Stimulated activated CD4-positive, alpha-beta T cell treated with anti-CD3 and anti-CD28 coated beads, TNF-alpha, amount 100 ng/mL, for 1 hour (primary cell): ENCODE results near the gene HOXD8.

Source experiments
- DNase-seq, 3 donors: peaks; one replicate each; pipeline ENCODE4 v3.0.0-alpha.2; 2020; ENCODE audit warnings: low read depth in 3 of 3, low spot score in 1 of 3

HOXD8 gene

DNA sequence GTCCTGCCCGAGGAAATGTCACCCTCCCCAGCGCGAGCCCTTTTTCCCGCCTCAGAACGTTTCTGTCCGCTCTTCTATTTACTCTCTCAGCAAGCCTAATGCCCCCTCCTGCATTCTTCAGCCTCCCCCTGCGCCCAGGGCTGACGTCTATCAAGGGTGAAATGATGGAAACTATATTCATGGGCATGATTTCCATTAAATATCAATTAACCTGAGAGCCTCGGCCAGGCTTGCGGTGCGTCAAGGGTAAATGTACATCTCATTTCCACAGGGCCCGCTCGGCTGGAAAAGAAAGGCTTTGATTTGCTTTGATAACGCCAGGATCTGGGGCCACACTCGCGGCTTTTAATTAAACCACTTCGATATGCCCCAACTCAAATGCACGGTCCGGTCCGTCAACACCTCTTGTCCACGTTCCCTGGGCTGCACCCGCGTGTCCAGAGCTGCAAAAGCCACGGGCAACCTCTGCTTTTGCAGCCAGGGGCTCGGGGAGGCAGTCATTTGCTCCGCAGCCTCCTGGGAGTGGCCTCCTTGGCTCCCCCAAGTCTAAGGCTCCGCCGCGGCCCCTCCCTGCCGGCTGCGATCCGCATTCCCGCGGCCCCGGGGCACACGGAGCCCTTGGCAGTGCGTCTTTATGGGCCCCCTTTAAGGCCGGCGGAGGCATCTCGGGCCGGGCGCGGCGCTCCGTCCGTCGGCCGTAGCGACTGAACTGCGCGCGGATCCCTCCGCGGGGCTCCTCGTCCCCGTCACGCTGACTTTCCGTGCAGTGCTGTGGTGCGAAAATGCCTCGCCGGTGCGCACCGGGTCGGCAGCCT, at the start of gene HOXD8:
TSS of gene HOXD8 (plus strand) at position 724 of the 815 bp plus-strand sequence. CDS start 662 bp downstream, outside the sequence.
- no peak for DNase-seq

DNA sequence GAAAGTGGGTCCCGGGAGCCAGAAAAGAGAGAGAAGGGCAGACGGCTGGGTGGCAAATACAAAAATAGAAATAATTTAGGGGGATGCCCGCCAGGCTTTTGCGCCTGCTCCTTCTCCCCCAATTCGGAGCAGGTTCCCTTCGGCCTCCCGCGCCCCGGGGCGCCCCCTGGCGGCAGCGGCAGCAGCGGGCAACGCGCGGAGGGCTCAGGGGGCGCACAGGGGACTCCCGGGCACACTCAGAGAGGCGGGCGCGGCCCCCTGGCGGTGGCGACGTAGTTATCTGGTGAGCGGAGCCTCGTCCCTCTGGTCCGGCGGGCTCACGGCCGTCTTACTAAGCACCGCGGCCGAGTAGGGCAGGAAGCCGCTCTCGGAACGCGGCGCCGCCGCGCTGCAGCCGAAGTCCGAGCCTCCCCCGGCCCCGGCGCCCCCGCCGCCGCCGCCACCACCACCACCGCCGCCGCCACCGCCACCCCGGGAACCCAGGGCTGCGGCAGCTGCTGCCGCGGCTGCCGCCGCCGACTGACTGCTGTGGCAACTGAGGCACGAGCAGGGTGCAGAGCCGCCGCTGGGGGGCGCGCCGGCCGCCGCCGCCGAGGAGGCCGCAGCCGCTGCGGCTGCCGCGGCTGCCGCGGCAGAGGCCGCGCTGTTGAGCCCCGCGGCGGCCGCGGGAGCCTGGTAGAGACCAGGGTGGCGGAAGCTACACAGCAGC, 49.5 kb upstream of the HOXD8 start:
- no peak for DNase-seq

DNA sequence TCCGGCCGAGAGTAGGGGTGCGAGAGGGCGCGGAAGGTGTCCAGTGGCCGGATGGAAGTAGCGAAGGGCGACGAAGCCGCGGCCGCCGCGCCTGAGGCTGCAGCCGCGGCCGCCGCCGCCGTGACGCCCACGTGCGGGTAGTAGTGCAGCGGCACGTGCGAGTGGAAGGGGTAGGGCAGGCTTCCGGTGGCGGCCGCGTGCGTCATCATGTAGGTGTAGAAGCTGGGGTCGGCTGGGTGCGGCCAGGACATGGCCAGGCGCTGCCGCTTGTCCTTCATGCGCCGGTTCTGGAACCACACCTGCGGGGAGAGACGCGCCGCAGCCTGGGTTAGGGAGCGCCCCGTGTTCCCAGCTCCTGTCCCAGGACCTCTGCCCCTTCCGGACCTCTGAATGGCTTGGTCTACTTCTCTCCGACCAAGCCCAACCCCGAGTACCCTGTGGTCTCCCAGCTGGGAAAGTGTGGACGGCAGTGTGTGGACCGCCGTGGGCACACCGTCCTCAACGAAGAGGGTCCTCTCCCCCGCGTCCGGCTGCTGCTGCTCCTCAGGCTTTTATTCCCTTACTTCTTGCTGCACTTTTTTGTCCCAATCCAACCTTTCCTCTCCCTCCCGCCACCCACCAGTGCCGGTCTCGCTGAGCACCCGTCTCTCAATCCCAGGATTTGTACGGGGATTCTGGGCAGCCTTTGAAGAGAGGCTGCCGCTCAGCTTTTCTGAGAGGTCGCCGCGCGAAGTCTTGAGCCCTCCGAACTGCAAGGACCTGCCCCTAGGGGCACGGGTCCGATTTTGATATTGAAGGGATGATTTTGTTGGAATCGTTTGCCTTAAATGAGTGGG, 48.7 kb upstream of the HOXD8 start:
- no peak for DNase-seq

DNA sequence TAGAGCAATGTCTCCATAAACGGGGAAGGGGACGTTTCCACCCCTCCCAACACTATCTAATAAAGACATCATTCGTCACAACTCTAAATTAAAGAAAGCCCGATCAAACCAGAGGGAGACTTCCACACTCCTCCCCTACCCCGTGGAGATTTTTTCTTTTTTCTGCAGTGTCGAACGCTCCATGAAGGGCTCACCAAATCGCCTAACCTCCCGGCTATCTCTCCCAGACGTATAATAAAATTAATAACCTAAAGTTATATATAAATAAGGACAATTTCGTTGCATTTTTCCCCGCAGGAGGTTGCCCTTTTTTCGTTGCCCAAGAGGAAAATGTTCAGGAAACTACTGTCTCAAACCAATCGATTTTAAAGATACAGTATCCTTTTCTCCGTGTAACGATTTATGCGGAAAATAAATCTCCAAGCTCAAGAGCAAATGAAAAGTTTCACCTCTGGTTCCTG, 48.1 kb upstream of the HOXD8 start:
- no peak for DNase-seq

DNA sequence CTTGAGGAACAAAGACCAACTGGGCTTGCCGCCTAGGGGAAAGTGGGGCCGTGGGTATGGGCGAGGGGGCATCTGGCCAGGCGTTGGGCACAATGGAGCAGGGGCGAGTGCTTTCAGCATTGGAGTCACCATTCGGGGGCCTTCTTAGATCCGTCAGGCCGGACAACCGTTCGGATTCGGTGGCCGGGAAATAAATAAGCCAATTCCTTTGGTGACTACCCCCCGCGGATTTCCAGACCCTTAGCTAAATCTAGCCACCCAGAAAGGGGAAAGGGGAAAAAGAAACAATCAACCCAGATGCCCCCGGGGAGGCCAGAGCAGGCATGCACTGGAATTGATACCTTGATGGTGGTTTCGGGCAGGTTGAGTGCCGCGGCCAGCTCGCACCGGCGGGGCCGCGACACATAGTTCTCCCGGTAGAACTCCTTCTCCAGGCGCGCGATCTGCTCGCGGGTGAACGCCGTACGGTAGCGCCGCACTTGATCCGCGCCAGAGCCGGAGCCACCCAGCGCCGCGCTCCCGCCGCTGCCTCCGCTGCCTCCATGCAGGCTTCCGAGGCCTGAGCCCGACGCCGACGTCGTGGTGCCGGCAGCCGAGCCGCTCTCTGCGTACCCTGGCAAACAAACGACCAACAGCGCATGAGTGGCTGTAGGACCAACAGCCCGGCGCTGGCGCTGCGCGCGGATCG, 47.5 kb upstream of the HOXD8 start:
- no peak for DNase-seq

DNA sequence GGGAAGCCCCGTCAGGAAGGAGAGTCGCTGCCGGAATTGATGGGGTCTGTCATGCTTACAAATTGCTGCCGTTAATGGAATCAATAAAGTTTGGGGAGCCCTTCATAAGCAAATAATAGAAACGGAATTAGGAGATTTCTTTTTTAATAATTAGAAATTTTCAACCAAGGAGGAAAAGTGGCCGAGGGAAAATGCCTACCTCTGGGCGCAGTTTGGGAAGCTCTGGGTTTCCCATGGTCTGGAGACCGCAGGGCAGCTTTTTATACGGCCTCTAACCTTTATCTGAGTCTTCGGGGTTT, 47.0 kb upstream of the HOXD8 start:
- DNase-seq, result no peak

DNA sequence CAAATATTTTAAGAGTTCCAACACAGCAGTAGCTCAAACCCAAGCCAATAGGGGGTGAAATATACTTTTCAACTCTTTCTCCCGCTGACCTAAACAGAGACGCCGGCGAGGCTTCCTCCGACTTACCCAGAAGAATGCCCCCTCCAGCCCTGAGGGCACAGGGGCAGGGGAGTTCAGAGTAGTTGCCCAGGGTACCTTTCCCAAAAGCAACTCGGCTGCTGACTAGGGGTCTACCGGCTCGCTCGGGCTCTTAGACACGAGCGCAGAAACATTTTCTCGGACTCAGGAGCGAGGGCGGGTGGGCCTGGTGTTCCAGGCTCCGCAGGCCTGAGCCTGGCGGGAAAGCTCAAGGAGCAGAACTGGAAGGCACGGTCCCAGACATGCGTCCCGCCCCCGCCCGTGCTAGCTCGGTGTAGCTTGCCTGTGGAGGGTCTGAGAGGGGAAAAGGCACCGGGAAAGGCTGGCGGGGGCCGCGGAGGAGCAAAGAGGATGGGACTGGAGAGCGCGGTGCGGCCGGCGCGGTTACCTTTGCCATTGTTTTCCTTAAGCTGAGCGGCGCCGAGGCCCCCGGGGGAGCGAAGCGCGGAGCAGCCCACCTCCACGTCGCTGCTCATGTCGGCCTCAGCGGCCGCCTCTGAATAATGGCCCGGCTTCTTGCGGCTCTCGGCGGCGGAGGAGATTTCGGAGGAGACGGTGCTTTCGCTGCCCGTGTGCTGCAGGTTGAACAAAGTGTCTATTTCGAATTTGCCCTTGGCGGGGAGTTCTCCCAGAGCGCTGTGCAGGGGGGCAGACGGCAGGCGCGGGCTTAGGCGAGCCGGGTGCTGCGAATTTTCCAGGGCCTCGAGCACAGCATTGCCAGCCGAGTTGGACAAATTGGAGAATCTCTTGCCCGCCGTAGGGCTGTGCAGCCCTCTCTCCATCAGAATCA, 46.4 kb upstream of the HOXD8 start:
- DNase-seq, result no peak

DNA sequence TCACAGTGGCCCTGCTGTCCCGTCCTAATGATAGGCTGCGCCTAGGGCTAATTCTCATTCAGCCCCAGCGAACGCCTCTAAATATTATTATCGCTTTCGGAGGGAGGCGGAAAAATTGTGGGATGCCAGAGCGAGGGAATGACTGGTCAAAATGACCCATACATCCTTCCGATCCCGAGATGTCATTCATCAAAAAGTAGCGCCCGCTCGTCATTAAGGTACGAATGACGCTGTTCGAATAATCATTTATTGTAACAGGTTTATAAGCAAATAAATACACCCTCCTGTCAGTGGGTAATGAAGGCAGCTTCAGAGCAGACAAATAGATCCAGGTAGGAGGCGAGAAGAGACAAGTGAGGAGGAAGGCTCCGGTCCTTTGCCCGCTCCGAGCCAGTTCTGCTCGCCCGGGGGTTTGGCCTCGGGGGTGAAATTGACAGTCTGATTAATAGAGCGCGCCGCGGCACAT, 45.7 kb upstream of the HOXD8 start, which contains the start of gene EVX2:
TSS of gene EVX2 (minus strand) at position 167 of the 466 bp plus-strand sequence. CDS start 186 bp downstream, outside the sequence.
- no peak for DNase-seq

DNA sequence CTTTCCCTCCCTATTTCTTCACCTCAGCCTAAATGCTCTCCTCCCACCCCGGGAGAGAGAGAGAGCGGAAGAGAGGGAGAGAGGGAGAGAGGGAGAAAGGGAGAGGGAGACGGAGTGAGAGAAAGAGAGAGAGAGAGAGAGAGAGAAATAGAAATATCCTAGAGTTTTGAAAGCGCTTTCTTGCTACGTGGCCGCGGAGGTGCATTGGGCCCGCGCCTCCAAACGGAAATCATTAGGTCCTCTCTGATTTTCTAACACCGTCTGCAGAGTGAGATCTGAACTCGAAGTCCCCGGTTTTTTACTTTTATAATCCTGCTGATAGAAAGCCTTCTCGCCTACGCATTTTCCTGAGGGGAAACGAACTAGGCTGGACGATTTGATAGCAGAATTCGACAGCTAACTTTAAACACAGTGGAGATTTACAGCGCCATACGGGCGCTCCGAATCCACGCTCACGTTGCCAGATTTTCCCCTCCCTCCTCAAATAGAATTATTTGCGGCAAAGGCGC, 44.8 kb upstream of the HOXD8 start:
- no peak for DNase-seq

DNA sequence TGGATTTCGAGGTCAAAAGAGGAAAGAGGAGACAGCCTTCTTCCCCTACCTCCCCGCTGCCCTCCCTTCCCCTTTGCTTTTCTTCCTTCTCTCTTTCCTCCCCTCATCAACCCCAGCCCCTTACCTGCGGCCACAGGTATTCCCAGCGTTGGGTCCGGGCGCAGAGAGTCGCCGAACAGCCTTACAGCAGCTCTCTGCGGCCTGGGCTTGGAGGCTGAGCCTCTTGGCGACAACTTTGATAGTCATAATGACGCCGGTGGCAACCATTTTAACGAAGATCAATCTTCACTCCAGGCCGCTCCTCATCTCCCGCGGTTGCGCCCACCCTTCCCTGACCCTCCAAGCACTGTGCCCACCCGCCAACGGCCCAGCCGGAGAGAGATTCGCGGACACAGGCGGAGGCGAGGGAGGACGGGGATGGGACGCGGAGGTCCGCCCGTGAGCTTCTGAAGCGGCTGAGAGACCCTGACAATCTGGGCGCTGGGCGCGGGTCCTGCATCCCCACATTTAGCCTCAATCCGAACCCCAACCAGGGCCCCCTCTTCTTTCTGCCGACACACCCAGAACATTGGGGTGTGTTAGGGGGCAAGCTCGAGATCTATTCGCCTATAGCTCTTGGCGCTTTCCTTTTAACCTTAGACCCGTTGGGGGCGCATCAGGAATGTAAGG, 44.3 kb upstream of the HOXD8 start:
- no peak for DNase-seq

DNA sequence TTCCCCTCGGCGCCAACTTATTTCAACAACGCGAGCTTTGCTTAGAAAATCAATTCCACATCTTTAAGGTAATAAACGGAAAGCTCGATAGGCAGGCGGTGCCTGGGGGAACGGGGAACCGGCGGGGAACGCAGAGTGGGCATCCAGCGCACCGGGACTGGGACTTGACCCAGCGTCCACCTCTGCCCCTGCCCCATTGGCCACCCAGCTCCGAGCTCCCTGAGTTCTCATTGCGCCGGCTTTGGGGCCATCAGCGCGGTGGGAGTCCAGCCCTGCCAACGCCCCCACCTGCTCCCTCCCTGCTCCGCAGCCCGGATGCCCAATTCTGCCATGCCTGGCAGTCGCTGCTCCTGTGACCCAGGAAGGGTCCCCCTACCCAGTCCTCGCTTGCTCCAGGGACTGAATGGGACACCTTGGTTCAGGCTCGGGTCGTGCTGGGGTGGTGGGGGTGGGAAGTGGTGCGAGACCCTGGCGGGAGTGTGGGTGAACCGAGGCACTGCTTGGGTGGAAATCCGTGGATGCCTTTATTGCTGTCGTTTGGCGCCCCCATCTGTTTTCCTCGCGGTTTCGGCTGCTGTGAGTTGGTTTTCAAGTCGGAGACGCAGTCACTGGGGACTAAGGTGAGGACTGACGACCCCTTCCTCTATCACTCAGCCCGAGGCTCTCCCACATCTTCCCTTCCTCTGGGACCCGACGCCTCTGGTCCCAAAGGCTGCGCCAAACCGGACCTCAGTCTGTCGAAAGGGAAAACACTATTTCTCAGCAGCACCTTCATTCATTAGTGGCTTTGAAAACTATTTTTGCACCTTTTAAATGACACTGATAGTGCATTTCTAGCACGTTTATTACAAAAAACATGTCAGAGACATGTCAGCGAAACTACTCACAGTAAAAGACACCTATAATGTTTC, 43.4 kb upstream of the HOXD8 start:
- no peak for DNase-seq

DNA sequence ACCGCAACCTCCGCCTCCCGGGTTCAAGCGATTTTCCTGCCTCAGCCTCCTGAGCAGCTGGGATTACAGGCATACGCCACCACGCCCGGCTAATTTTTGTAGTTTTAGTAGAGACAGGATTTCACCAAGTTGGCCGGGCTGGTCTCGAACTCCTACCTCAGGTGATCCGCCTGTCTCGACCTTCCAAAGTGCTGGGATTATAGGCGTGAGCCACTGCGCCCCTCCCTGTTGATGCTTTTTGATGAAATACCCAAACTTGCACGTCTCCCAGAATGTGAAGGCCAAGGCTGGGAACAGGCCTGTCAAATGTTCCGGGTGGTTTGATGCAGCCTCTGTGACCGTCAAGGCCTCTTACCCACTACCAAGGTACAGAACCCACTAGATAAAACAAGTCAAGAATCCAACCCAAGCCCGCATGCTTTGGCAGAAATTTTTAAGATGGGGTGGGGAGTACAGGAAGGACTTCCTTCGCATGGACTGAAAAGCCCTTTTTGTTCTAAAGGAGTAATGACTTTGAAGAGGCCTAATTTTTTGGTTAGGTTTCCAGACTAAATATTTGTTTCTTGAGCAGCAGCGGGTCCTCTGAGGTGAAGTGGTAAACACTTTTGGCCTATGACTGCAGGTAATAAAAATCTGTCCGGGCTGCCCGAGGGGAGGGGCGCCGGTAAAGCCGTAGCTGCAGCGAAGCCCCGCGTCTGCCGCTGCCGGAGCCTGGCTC, 42.0 kb upstream of the HOXD8 start:
- no peak for DNase-seq

DNA sequence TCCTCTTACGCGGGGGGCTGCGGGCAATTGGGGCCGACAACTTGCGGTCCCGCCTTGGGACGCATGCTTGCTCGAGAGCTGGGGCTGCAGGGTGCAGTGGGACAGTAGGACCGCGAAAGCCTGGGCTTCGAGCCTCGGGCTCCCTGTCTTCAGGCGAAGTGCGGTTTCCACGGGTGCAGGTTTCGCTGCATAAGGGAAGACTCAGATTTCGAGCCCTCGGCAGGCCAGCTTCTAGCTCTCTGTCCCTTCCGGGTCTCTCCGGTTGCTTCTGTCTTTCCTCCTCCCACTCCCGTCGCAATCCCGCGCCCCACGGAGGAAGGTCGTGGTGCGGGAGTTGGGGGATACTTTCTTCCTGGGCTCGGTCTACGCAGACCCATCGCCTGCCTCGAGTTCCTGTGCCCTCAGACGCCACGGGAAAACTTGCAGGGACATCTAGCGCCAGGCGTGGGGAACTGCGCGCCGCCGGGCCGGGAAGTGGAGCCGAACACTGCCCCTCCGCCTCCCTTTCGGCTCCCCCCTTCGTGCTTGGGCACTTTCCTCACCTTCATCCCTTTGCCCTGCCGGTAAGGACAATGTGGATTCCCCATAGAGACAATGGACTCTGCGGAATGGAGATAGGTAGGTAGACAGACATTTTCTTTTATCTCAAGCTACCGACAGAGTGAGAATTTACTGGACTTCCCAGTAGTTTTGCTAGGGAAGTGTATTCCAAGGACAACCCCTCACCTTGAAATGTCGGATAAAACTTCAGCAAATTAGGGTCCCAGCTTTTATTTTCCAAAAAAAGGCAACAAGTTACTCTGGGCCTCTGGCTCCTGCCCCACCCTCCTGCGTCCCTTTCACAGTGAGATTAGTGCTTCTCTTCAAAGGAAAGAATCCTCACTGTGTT, 41.2 kb upstream of the HOXD8 start:
- no peak for DNase-seq

DNA sequence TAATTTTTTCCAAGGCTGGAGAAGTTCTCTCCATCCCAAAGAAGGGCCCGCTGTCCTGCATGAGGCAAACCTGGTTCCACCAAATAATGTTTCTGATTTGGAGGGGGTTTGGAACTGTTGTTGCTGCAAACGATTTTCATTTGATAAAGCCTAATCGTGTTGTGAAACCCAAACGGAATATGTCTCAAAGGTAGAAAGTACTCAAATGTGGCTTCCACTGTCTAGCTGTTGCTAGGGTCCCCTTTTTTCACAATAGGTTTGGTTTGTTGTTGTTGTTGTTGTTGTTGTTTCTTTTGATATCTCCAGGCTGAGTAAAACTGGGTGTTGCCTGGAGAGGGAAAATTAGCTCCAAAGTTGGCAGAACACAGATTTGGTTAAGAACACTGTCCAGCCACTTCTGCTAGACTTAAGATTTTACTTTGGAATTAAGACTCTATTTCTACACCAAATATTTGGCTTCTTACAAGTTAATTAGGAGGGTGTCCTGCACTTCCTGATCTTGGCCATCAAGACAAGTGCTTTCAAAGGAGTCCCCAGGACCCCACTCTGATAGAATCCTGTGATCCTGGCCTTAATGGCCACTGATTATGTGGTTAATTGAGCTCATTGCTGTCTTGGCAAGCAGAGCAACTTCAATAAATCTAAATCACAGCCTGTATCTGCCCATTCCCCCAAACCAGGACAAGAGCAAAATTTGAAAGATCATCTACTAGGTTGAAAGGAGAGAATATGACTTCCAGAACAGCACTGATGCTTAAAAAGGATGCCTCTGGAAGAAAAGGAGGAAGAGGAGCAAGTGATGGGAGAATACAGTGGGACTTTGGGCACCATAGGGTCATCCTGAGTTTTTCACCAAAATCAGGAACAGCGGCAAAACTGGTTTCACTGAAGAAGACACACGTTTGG, 40.3 kb upstream of the HOXD8 start:
- DNase-seq, result no peak

DNA sequence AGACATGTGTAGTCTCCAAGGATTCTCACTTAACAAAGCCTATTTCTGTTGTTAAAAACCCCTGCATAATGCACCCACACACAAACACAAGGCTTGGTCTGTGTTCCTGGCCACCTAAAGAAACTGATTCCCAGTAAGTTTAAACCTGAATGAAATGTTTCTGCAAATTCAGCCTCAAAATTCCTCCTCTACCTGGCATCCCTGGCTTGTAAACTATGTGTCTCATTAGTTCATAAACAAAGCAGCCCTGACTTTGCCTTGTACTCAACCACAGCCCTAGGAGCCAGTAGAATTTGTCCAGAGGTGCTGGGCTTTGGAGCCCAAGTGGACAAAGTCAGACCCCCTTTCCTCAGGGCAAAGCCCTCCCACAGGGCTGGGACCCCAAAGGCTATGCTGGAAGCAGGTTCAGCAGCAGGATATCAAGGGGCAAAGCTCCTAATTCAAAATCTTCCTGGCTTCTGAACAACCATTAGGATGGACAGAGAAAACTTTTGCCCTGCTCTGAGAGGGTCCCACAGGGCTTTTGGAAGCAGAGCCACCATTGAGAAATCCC, 39.6 kb upstream of the HOXD8 start:
- no peak for DNase-seq
